GM19467 (cell line): Measurements from ENCODE around the gene NTRK3.

Experiments used
- ATAC-seq: cut with Tn5 transposase; IDR thresholded peaks from one replicate; pipeline ENCODE4 v1.9.1; 2021; ENCODE audit warnings: mild to moderate bottlenecking, moderate library complexity; ENCODE audit not compliant: unreplicated experiment

NTRK3 gene

GRCh38 chr15:88256279-88257230, at the start of gene NTRK3:
Gene NTRK3, minus strand, starts transcription at chr15:88256739. Its CDS starts 586 bp downstream, at chr15:88256153.
- no peak for ATAC-seq

GRCh38 chr15:88303395-88303794, 46.9 kb upstream of the NTRK3 start:
- no peak for ATAC-seq

GRCh38 chr15:88302373-88302772, 45.8 kb upstream of the NTRK3 start:
- ATAC-seq = no peak

- ATAC-seq = no peak
Measured at GRCh38 chr15:88301311-88301710, 44.8 kb upstream of the NTRK3 start.

DNA sequence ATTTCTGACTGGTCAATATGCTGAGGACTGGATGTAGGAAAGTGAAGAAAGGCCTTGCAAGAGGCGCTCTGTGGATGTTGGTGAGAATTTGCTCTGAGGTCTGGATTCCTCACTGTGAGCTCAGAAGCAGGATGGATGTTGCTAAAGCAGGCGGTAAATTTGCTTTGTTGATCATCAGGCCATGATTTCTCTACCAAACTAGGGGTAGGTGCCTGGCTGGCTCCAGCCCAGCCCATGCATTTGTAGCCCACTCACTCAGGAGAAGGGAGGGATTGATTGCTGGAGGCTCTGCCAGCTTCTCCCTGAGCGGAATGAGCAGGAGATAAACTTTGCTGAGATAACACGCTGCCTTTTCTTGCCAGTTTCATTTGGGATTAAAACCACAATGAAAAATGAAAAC, 44.3 kb upstream of the NTRK3 start:
- ATAC-seq = no peak

DNA sequence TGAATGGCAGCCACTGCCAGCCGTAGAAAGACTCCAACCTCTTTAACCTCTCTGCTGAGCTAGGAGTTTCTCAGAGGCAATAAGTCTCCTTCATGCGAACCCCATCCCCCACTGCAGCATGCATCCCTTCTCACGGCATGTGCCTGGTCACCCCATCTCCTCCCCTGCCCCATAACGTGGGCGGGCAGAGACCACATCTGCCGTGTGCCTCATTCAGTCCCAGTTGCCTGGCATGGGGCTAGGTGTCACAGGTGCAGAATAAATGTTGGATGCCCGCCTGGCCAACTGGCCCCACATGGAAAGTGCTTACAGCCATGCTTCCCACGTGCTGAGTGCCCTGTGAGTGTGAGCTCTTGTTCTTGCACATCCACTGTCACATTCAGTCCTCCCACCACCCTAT, 43.5 kb upstream of the NTRK3 start:
- no peak for ATAC-seq

DNA sequence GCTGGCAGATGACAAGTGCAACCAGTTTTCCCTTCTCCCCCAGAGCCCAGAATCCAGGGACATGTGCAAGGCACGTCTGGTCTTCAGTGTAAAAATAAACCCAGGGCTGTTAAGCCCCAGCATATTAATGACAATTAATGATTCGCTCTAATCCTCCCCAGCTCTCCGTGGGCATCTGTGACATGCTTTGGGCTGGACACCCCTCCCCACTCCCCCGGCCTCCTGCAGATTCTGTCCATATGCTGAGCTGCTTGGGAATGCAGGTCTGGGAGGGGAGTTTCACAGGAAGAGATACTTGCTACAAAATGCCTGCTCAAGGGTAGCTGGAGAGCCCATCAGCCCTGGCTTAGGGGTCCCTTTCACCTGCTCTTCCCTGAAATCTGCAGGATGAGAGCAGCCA, 43.0 kb upstream of the NTRK3 start:
- ATAC-seq = no peak

DNA sequence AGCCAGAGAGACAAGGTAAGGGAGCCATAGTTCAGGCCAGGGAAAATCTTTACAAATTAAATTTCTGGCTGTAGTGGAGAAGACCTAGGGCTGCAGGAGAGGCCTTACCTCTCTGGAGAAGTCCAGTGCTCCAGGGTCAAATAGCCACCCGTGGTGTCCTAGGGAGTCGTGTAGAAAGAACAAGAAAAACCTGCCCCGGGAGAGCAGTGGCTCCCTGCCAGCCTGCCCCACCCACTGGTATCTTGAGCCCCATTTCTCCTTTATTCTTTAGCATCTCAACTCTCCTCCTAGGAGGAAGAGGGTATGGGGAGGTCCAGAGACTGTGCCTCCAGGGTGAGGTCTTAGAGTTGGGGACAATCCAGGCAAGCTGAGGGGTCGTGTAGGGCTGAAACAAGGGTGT, 32.1 kb upstream of the NTRK3 start:
- ATAC-seq = no peak

- ATAC-seq = no peak
Measured at GRCh38 chr15:88288206-88288605, 31.7 kb upstream of the NTRK3 start.

DNA sequence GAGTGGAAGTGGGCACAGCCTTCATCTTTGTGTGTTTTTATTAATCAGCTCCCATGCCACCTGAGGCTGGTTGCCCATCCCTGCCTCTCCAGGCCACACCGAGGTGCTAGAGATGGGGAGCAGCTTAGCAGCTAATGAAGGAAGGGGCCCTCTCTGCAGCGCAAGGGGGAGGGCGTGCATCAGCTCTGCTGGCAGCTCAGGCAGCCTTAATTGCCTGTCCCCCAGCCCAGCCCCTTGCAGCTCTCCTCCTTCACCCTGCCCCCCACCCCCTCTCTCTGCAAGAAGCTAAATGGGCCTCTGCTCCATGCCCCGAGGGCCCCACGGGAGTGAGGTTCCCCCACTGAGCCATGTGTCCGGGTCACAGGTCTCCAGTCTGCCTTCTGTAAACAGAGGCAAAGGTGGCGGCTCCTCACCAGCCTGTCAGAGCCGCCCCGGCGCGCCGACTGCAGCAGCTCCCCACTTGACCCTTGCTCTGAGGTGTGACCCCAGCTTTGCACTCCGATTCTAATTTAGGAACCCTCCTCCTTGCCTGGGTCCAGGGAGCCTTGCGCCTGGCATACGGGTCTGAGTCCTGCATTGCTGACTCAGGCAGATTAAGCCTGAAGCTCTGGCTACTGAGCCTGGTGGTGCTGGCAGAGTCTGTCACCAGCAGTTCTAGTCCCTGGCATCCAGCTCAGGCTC, 27.9 kb upstream of the NTRK3 start:
- no peak for ATAC-seq

DNA sequence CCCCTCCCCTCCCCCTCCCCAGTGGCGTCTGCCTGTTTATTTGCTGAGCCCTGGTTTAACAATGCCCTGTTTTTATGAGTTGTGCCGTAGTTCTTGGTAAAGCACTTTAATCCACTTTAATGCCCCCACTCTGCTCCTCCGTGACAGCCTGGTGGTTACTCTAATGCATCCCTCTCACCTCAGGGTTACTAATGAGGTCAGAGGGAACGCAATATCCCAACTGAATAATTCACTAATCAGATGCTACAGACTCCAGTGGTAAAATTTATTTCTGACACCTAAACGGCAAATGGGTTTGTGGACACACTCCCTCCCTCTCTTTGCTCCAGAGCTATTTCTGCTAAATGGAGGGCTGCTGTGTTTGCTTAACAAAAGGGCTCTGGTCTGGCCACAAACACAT, 26.1 kb upstream of the NTRK3 start:
- ATAC-seq = no peak

DNA sequence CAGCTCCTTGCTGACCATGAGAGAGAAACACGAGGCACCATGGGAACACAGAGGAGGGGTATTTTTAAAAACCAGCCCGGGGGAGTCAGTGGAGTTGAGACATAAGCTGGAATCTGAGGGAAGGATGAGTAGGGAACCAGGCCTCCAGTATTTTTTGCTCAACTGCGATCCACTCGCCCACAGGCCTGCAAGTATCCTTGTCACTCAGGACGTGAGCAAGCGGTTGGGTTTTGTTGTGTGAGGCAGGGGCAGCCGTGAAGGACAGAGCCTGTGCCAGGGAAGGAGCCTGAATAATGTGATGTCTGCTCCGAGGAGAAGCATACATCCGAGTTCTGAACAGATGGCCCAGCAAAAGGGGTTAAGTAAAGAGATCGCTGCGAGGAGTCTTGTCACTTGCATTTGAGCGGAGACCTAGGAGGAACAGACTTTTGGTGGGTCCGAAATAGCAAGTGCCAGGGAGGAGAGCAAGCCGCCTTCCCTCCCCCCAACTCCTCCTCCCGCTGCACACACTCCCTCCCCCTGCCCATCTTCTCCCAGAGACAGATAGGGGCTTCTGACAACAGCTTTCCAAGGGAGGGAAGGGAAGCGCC, 20.4 kb upstream of the NTRK3 start:
- ATAC-seq = no peak

DNA sequence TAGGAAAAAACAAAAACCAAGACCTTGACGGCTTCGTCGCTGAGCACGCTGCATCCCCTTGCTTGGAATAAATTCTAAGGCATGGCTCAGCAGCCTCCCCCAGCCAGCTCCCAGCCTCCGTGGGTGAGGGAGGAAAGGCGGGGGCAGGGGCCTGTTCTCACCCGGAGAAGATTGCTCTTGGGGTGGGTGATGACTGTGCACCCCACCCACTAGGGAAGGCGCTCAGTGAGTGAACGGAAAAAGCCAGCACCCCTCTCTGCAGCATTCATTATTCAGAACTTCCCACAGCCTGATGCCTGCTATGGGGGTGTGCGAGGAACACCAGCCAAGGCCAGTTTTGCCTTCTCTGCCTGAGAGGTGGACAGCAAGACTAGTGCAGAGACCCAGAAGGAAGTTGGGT, 19.3 kb upstream of the NTRK3 start:
- ATAC-seq = no peak

DNA sequence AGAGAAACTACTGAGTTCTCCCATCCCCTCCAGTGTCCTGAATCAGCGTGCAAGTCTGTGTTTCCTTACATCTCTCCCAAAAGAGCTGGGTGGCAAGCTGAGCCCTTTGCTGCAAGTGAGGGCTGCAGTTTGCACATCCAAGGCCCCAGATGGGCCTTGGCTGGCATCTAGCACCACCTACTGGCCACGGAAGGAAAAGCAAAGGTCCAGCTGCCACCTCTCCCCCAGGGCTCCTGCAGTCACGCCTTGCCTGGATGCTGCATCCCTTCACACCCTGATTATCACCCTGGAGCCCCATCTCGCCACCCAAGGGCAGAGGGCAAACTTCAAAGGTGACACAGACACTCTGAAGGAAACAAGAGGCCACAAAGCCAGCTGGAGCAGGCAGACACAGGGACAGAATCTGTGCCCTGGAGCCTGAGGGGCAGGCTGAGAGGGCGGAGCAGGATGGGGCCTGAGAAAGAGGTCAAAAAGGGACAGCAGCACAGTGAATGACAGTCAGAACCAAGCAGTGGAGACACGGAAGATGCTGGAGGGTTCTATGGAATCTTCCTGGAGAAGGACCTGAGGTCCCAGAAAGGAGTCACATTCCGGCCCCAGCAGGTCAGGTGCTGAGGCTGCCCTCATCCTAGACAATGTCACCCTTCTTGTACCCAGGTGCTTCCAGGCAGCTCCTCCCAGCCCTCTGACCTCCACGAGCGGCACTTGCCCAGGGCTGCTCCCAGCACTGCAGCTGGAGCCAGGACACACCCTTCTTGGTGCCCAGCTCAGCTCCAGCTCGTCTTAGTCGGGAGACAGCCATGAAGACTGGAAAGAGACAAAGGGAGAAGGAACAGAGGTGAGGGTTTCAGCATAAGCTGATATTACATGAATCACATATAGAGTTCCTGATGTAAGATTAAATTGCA, 18.3 kb upstream of the NTRK3 start:
- ATAC-seq = peak; percentile 81

- no peak for ATAC-seq
Measured at GRCh38 chr15:88272421-88272820, 15.9 kb upstream of the NTRK3 start.

DNA sequence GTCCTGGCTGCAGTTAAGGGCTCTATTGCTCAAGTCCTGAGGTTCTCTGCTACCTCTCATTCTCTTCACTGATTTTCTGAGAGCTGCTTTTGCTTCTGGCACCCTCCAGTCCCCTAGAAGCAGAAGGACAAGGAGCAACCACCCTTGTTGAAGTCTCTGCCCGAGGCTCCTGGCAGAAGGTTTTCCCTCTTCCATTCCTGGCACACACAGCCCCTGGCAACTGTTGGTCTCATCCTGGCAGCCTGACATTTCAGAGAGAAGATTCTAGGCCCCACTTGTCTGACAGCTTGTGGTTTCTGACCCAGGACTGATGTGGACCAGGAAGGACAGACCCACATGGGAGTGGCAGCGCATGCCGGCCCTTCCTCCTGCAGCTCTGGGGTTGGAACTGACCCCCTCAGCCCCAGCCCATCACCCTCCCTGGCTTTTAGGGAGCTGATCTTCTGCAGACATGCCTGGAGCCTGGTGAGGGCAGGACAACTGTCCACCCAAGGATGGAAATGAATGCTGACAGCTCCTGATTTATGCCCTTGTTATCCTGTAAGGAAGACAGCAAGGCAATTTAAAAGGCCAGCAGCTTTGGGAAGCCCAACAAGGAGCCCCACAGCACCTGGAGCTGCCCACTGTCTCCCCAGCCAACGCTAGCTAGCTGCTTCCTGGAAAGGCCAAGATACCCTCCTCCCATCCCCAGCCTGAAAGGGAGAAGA, 13.0 kb upstream of the NTRK3 start:
- ATAC-seq = no peak

DNA sequence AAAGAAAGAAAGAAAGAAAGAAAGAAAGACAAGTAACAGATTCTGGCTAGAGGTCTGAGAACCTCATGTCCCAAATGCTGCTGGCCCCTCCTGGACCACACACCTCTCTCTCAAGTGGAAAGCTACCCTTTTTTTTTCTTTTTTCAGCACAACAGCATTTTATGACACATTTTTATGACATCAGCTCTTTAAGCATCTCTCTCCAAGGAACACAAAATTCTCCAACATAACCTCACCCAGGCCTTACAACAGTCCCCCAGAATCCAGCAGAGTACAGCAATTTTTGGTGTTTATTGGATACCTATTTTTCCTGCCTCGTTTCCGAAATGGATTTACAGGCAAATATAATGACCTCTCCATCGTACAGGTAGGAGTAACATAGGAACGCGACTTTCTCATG, 11.2 kb upstream of the NTRK3 start:
- ATAC-seq = no peak

DNA sequence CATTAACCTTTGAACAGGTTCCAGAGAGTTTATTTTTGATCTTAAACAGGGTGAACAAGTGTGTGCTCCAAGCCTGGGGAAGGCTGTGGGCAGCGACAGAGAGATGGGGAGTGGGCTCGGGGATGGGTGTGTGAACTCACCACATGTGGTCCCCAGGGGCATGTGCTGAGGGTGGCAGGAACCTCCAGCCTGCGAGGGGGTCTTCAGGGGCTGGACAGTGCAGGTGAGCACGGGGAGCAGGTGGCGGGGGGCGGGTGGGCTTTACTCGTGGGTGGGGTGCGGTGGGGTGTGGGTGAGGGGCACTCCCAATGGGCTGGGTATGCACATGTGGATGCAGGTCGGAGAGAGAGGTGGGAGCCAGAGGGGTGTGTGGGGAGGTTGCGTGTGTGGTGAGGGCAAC, 9.6 kb upstream of the NTRK3 start:
- no peak for ATAC-seq

DNA sequence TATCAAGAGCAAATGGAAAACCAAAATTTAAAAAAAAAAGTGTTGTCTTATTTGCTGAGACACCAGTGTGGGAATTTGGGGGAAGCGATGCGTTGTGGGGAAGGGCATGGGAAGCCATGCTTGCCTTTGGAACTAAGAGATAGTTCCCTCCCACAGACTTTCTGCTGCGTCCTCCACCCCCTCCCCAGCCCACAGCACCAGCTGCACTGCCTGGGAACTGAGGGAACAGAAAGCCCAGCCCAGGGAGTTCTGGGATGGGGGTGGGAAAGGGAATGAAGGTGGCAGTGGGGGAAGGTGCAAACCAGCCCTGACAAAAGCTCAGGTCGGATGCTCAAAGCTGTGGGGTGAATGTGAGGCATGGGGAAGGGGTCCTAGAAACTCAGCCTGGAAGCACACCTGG, 8.1 kb upstream of the NTRK3 start:
- no peak for ATAC-seq

GRCh38 chr15:88262064-88262463, 5.5 kb upstream of the NTRK3 start:
- no peak for ATAC-seq
